Thyroid gland (tissue), 4 donors: ENCODE data around the gene ZNF341. TPM values are rescaled to one million over a fixed set of nuclear protein-coding genes. Genes with fewer than 3 reads are reported as not detected.

Experiments
- DNase-seq, 2 donors: peaks; one replicate each; pipeline ENCODE4 v3.0.0-alpha.2; 2019
- H3K27ac ChIP-seq, 3 donors: fragments of 200-600 bp; sonication (generic); 1 replicate in 2 of 3; 2 replicates in 1 of 3; pipeline ENCODE4 v1.5.1; 2016 to 2019; ENCODE audit warnings: mild to moderate bottlenecking in 1 of 3, moderate library complexity in 1 of 3
- H3K27me3 ChIP-seq: fragments of 200-600 bp; sonication (generic); one replicate; pipeline ENCODE4 v1.5.1; 2019
- H3K36me3 ChIP-seq, 2 donors: fragments of 200-600 bp; sonication (generic); one replicate each; pipeline ENCODE4 v1.5.1; 2016 to 2019
- H3K4me1 ChIP-seq, 2 donors: fragments of 200-600 bp; sonication (generic); one replicate each; pipeline ENCODE4 v1.5.1; 2017 to 2019
- H3K4me3 ChIP-seq, 3 donors: fragments of 200-600 bp; sonication (generic); replicated peaks in 1 of 3; 1 replicate in 2 of 3; 2 replicates in 1 of 3; pipeline ENCODE4 v1.5.1; 2016; ENCODE audit warnings: mild to moderate bottlenecking in 1 of 3
- H3K9me3 ChIP-seq: fragments of 200-600 bp; sonication (generic); one replicate; pipeline ENCODE4 v1.5.1; 2017
- POLR2A ChIP-seq, 2 donors: fragments of 450-650 bp; IDR thresholded peaks; one replicate each; pipeline ENCODE4 v1.6.1; 2017; ENCODE audit warnings: antibody characterized with exemption in 2 of 2, mild to moderate bottlenecking in 2 of 2, moderate library complexity in 1 of 2
- WGBS, 2 donors: methylation state at CpG; one replicate each; pipeline ENCODE4 v1.1.5; 2017; 5-methylcytosine and 5-hydroxymethylcytosine counted together
- intact Hi-C: fragments of 100-400 bp; cut with DNase I; formaldehyde crosslinking; loops from one replicate; pipeline ENCODE4 v1.15.1; 2023
- total RNA-seq, 4 donors: library from RNA; depleted of rRNA; stranded (reverse); fragments of >200 nt; gene quantifications; one replicate each; pipeline ENCODE4 v1.2.3, GENCODE V29; 2016
- TF ChIP-seq, protein P1 (sequence below), 6 experiments: fragments of 200-600 bp in 3 of 6; fragments of 450-650 bp in 3 of 6; sonication (generic) in 3 of 6; IDR thresholded peaks; one replicate each; pipeline ENCODE4 v1.5.1; 2016 to 2019; ENCODE audit warnings: antibody characterized with exemption in 6 of 6, mild to moderate bottlenecking in 2 of 6, inconsistent platforms in 1 of 6, moderate library complexity in 1 of 6

The ZNF341 gene
- total RNA-seq, 4 donors from 2014 or later = 1.1 to 3.5 (median 2.8) TPM

DNA sequence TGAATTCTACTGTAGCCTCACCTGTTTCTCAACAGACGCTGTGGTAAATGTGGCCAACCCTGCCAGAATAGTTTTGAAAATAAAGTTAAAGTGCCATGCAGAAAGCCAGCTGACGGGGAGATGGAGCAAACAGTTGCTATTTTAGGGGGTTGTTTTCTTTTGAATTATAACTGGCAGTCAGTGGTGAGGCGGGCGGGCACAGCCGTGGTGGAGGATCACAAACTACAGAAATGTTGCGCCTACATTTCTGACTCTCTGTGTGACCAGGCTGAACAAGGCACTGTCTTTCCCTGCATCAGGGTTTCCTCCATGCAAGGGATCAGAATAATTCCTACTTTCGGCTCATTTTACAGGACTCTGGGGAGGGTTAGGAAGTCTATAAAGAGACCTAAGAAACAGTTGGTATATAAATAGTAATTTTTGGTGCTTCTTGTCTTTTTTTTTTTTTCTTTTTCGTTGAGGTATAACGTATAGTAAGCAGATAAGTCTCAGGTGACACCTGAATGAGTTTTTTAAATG, 96.6 kb downstream of the ZNF341 start:
- peak; percentile 60 to 75 for DNase-seq
- Histone ChIP-seq H3K36me3 (no peaks in the 10 kb centered on the region), H3K4me3 (no peak overlapping the region), H3K27me3 (no peaks in the 10 kb centered on the region), H3K9me3 (no peaks in the 10 kb centered on the region), H3K27ac (peak overlapping the region; percentile 77 to 87 (median 81)), H3K4me1 (peaks cover 67 to 95% of the 10 kb centered on the region in 2 donors)
- TF ChIP-seq, protein P1, sequence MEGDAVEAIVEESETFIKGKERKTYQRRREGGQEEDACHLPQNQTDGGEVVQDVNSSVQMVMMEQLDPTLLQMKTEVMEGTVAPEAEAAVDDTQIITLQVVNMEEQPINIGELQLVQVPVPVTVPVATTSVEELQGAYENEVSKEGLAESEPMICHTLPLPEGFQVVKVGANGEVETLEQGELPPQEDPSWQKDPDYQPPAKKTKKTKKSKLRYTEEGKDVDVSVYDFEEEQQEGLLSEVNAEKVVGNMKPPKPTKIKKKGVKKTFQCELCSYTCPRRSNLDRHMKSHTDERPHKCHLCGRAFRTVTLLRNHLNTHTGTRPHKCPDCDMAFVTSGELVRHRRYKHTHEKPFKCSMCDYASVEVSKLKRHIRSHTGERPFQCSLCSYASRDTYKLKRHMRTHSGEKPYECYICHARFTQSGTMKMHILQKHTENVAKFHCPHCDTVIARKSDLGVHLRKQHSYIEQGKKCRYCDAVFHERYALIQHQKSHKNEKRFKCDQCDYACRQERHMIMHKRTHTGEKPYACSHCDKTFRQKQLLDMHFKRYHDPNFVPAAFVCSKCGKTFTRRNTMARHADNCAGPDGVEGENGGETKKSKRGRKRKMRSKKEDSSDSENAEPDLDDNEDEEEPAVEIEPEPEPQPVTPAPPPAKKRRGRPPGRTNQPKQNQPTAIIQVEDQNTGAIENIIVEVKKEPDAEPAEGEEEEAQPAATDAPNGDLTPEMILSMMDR (IDR thresholded peaks at IDR 0.05) = no peak
- TF ChIP-seq POLR2A (IDR thresholded peaks at IDR 0.05) = peak in 1 of 2 donors; percentile 42
- 30 to 39% methylated on average over 9 of the region's 9 CpGs for WGBS, 2 donors
- intact Hi-C loops = no loop called here

DNA sequence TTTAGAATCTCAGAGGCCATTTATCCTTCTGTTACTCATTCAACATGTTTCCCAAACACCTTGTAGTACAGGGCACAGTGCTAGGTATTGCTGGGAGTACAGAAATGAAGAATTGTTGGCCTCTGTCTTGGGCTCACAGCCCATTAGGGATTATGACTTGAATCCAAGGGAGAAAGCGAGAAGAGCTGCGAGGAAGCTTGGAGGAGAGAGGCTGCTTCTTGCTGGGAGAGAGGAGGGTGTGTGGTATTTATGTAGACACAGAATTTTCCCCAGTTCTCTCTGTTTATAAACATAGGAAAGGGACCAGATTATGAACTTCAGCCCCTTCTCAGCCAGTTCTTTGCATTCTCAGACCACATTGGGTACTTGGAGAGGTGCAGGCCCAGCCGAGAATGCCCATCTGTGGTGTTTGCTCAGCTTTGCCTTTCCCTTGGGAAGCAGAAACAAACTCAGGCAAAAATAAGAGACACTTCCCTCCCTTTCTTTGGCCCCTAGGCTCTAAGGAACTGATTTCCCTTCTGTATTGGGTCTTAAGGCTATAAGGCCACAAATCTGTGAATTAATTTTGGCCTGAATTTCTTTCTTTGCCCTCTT, 97.3 kb downstream of the ZNF341 start:
- Histone ChIP-seq H3K36me3 (no peaks in the 10 kb centered on the region), H3K27ac (peak overlapping the region; percentile 77 to 87 (median 81)), H3K4me1 (peaks cover 70 to 94% of the 10 kb centered on the region in 2 donors), H3K4me3 (no peak overlapping the region), H3K9me3 (no peaks in the 10 kb centered on the region), H3K27me3 (no peaks in the 10 kb centered on the region)
- intact Hi-C loops = no loop called here
- WGBS, 2 donors = 59 to 77% methylated on average over 3 of the region's 3 CpGs
- no peak for DNase-seq
- TF ChIP-seq, protein P1 (IDR thresholded peaks at IDR 0.05) = no peak
- no peak for TF ChIP-seq POLR2A (IDR thresholded peaks at IDR 0.05)

DNA sequence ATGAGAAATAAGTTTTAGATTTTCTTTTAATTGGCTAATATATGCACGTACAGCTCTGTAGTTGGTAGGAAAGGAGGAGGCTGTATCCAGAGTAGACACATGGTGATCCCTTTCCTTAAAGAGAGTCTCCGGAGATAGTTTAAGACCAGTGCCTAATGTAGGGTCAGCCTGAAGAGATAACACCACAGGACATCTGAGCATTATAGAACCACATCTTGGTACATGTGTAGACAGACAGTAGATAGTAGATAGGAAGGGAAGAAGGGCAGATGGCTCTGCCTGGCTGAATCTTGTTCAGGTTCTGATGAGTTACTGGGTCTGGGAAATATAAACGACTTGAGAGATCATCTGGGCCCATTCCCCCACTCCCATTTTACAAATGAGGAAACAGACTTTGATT, 97.8 kb downstream of the ZNF341 start:
- whole genome bisulfite sequencing, 2 donors = 77 to 79% methylated on average over 3 of the region's 3 CpGs
- Histone ChIP-seq H3K27ac (peak overlapping the region; percentile 77 to 87 (median 81)), H3K9me3 (no peaks in the 10 kb centered on the region), H3K4me1 (peaks cover 70 to 88% of the 10 kb centered on the region in 2 donors), H3K27me3 (no peaks in the 10 kb centered on the region), H3K4me3 (no peak overlapping the region), H3K36me3 (no peaks in the 10 kb centered on the region)
- intact Hi-C loops = no loop called here
- TF ChIP-seq POLR2A (IDR thresholded peaks at IDR 0.05) = no peak
- TF ChIP-seq, protein P1 (IDR thresholded peaks at IDR 0.05) = no peak
- DNase-seq = no peak

DNA sequence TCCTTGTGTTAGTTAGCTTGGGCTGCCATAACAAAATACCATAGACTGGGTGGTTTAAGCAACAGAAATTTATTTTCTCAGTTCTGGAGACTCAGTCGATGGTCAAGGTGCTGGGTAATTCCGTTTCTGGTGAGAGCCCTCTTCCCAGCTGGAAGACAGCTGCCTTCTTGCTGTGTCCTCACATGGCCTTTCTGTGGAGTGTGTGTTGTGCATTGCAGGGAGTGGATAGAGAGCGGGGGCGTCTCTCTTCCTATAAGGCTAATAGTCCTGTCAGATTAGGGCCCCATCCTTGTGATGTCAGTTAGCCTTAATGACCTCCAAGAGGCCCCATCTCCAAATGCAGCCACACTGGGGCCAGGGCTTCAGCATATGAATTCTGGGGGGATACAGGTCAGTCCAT, 98.6 kb downstream of the ZNF341 start:
- Histone ChIP-seq H3K4me3 (no peak overlapping the region), H3K9me3 (no peaks in the 10 kb centered on the region), H3K27me3 (no peaks in the 10 kb centered on the region), H3K4me1 (peaks cover 70 to 81% of the 10 kb centered on the region in 2 donors), H3K36me3 (no peaks in the 10 kb centered on the region), H3K27ac (peak overlapping the region in 1 of 3 donors; percentile 54)
- no peak for TF ChIP-seq POLR2A (IDR thresholded peaks at IDR 0.05)
- TF ChIP-seq, protein P1 (IDR thresholded peaks at IDR 0.05) = no peak
- intact Hi-C loops = no loop called here
- no peak for DNase-seq
- 85 to 87% methylated on average over 2 to 4 of the region's 4 CpGs for WGBS, 2 donors

DNA sequence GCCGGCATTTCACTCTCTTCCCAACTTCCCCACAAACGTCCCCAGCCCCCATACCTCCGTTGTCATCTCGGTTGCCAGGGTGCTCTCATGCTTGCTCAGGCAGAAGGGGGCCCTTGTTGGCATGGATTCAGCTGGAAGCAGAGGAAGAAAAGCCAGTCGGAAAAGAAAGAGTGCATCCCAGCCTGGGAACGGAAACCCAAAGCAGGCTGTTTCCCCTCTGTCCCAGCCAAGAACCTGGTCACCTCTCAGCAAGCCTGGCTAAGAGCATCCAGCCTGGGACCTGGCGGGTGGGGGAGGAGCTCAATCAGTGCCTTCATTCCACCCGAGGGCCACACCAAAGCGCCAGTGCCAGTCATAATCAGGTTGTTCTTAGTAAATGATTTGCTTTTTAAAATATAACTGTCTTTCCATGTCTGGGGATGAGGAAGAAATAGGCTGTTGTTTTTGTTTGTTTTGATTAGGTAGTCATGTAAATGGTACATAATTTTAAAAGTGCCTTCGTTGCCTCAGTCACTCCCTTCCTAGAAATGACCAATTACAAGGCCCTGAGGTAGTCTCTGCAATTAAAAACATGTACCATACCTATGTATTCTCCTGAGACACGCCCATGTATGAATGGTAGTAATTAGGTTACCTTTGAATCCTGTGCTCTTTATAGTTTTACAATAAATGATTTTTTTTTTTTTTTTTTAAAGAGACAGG, 100.5 kb downstream of the ZNF341 start:
- Histone ChIP-seq H3K27me3 (no peaks in the 10 kb centered on the region), H3K27ac (peak overlapping the region; percentile 22 to 70 (median 61)), H3K4me3 (no peak overlapping the region), H3K9me3 (no peaks in the 10 kb centered on the region), H3K36me3 (no peaks in the 10 kb centered on the region), H3K4me1 (peaks cover 61 to 80% of the 10 kb centered on the region in 2 donors)
- intact Hi-C loops = no loop called here
- 17 to 21% methylated on average over 11 of the region's 11 CpGs for WGBS, 2 donors
- TF ChIP-seq, protein P1 (IDR thresholded peaks at IDR 0.05) = no peak
- TF ChIP-seq POLR2A (IDR thresholded peaks at IDR 0.05) = no peak
- peak; percentile 77 to 80 for DNase-seq
